ENCODE data around the gene ZFYVE28.

GRCh38 chr4:2465032-2465431, 46.6 kb upstream of the ZFYVE28 start:
- no peak for TF ChIP-seq CTCF (IDR thresholded peaks at IDR 0.05; ENCODE audit: low read depth, low read length, poor library complexity, severe bottlenecking)
- TF ChIP-seq EZH2phosphoT487 (IDR thresholded peaks at IDR 0.05; ENCODE audit: borderline replicate concordance, low read length), result no peak
